HG02623 (cell line): ENCODE measurements around the gene ZNF205.
"Not testable (repeated sequence)": the region's sequence is repeated elsewhere in the genome, so short reads cannot be mapped to it uniquely, and the experiment has no call there.

Experiments
- ATAC-seq: cut with Tn5 transposase; IDR thresholded peaks from one replicate; pipeline ENCODE4 v1.9.1; 2021; ENCODE audit warnings: moderate library complexity; ENCODE audit not compliant: unreplicated experiment

The ZNF205 gene

GRCh38 chr16:3165111-3165822, 52.9 kb downstream of the ZNF205 start:
- no peak for ATAC-seq

GRCh38 chr16:3166505-3166886, 54.1 kb downstream of the ZNF205 start:
- no peak for ATAC-seq

- ATAC-seq: not testable (repeated sequence)
Observed at GRCh38 chr16:3168729-3169128, 56.3 kb downstream of the ZNF205 start.
